Measurements from ENCODE around the gene CPT1A.

DNA sequence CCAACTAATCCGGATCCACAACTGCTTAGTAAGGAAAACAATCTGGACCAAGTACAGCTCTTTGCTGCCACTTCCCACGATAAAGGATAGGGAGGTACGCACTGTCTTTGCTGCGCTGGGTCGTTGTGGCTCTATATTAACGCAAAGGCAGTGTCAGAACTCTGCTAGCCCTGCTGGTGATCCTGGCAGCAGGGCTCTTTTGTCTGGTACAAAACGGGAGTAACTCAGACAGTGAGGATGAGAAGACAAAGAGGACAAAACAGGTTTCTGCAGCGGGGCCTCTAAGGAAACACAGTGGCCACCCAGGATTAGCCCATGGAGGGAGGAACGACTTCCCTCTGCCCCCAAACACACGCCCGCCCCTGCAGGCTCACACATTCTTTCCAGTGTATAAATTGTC lies 131.3 kb downstream of the CPT1A start:
- TF ChIP-seq, protein P1, sequence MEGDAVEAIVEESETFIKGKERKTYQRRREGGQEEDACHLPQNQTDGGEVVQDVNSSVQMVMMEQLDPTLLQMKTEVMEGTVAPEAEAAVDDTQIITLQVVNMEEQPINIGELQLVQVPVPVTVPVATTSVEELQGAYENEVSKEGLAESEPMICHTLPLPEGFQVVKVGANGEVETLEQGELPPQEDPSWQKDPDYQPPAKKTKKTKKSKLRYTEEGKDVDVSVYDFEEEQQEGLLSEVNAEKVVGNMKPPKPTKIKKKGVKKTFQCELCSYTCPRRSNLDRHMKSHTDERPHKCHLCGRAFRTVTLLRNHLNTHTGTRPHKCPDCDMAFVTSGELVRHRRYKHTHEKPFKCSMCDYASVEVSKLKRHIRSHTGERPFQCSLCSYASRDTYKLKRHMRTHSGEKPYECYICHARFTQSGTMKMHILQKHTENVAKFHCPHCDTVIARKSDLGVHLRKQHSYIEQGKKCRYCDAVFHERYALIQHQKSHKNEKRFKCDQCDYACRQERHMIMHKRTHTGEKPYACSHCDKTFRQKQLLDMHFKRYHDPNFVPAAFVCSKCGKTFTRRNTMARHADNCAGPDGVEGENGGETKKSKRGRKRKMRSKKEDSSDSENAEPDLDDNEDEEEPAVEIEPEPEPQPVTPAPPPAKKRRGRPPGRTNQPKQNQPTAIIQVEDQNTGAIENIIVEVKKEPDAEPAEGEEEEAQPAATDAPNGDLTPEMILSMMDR (IDR thresholded peaks at IDR 0.05; ENCODE audit: low read length) = no peak
- no peak for TF ChIP-seq EZH2 (IDR thresholded peaks at IDR 0.05; ENCODE audit: borderline replicate concordance, low read length)
